Fibroblast of gingiva (primary cell): ENCODE data around the gene SLC25A18.
"Not testable (repeated sequence)": the region's sequence is repeated elsewhere in the genome, so short reads cannot be mapped to it uniquely, and the experiment has no call there.

ENCODE experiments used
- DNase-seq: peaks from one replicate; pipeline ENCODE4 v3.0.0-alpha.2; 2011; ENCODE audit warnings: low read depth

The SLC25A18 gene

GRCh38 chr22:17562906-17563870, at the start of gene SLC25A18:
Gene SLC25A18, plus strand, starts transcription at chr22:17563498. Its CDS starts 16,447 bp downstream, at chr22:17579945.
- DNase-seq: peak; percentile 14

GRCh38 chr22:17513612-17514011, 49.7 kb upstream of the SLC25A18 start:
- DNase-seq: no peak

GRCh38 chr22:17514084-17514483, 49.2 kb upstream of the SLC25A18 start:
- no peak for DNase-seq

GRCh38 chr22:17518406-17518805, 44.9 kb upstream of the SLC25A18 start:
- DNase-seq: no peak

- not testable (repeated sequence) for DNase-seq
Measured at GRCh38 chr22:17521971-17522370, 41.3 kb upstream of the SLC25A18 start.

GRCh38 chr22:17523925-17524324, 39.4 kb upstream of the SLC25A18 start:
- DNase-seq: no peak

- peak; percentile 47 for DNase-seq
Measured at GRCh38 chr22:17536269-17536668, 27.0 kb upstream of the SLC25A18 start.

- no peak for DNase-seq
Measured at GRCh38 chr22:17537155-17537554, 26.1 kb upstream of the SLC25A18 start.

- DNase-seq: no peak
Measured at GRCh38 chr22:17540481-17540880, 22.8 kb upstream of the SLC25A18 start.

- DNase-seq: no peak
Measured at GRCh38 chr22:17541476-17541875, 21.8 kb upstream of the SLC25A18 start.

- no peak for DNase-seq
Measured at GRCh38 chr22:17542452-17542851, 20.8 kb upstream of the SLC25A18 start.

GRCh38 chr22:17548010-17548755, 15.1 kb upstream of the SLC25A18 start:
- no peak for DNase-seq

GRCh38 chr22:17548756-17549035, 14.6 kb upstream of the SLC25A18 start:
- no peak for DNase-seq

- no peak for DNase-seq
Measured at GRCh38 chr22:17549183-17549582, 14.1 kb upstream of the SLC25A18 start.

- no peak for DNase-seq
Measured at GRCh38 chr22:17549655-17550054, 13.6 kb upstream of the SLC25A18 start.

- no peak for DNase-seq
Measured at GRCh38 chr22:17552737-17553136, 10.6 kb upstream of the SLC25A18 start.

- DNase-seq: no peak
Measured at GRCh38 chr22:17554814-17555213, 8.5 kb upstream of the SLC25A18 start.

GRCh38 chr22:17559188-17559587, 4.1 kb upstream of the SLC25A18 start:
- DNase-seq: no peak

- peak; percentile 72 for DNase-seq
Measured at GRCh38 chr22:17563936-17564391, 666 bp downstream of the SLC25A18 start.

- not testable (repeated sequence) for DNase-seq
Measured at GRCh38 chr22:17566016-17566687, 2.9 kb downstream of the SLC25A18 start.

- no peak for DNase-seq
Measured at GRCh38 chr22:17566776-17567175, 3.5 kb downstream of the SLC25A18 start.

GRCh38 chr22:17569971-17570511, 6.7 kb downstream of the SLC25A18 start:
- DNase-seq: no peak
